Peyer's patch (tissue), 4 donors: ENCODE measurements around the gene ALDH4A1.

Source experiments
- POLR2A ChIP-seq, 2 donors: fragments of 450-650 bp; IDR thresholded peaks; one replicate each; pipeline ENCODE4 v1.5.1; 2017; ENCODE audit warnings: antibody characterized with exemption in 2 of 2, mild to moderate bottlenecking in 2 of 2, moderate library complexity in 2 of 2
- TF ChIP-seq, protein P1 (sequence below), 6 experiments: fragments of 450-650 bp in 4 of 6; fragments of 200-600 bp in 2 of 6; sonication (generic) in 1 of 6; IDR thresholded peaks; one replicate each; pipeline ENCODE4 v1.5.1; 2017 to 2019; ENCODE audit warnings: antibody characterized with exemption in 6 of 6, mild to moderate bottlenecking in 3 of 6, moderate library complexity in 1 of 6

DNA sequence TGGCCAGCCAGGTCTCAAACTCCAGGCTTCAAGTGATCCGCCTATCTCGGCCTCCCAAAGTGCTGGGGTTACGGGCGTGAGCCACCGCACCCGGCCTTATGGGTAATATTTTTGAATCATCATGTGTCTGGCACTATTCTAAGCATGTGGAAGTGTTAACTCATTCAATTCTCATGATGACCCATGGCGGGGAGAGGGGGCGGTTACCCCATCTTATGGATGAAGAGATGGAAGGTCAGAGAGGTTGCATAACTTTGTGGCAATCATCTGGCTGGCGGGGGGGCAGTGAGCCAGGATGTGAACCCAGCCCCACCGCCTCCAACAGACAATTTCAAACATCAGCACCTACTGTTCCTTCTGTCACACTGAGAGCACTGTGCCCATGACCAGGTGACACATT lies 31.4 kb downstream of the ALDH4A1 start:
- TF ChIP-seq, protein P1, sequence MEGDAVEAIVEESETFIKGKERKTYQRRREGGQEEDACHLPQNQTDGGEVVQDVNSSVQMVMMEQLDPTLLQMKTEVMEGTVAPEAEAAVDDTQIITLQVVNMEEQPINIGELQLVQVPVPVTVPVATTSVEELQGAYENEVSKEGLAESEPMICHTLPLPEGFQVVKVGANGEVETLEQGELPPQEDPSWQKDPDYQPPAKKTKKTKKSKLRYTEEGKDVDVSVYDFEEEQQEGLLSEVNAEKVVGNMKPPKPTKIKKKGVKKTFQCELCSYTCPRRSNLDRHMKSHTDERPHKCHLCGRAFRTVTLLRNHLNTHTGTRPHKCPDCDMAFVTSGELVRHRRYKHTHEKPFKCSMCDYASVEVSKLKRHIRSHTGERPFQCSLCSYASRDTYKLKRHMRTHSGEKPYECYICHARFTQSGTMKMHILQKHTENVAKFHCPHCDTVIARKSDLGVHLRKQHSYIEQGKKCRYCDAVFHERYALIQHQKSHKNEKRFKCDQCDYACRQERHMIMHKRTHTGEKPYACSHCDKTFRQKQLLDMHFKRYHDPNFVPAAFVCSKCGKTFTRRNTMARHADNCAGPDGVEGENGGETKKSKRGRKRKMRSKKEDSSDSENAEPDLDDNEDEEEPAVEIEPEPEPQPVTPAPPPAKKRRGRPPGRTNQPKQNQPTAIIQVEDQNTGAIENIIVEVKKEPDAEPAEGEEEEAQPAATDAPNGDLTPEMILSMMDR (IDR thresholded peaks at IDR 0.05): no peak
- no peak for TF ChIP-seq POLR2A (IDR thresholded peaks at IDR 0.05)
